Suprapubic skin (tissue), 4 donors: Measurements from ENCODE around the gene SORT1.

Experiments
- CTCF ChIP-seq, 2 donors: fragments of 200-600 bp in 1 of 2; fragments of 450-650 bp in 1 of 2; sonication (generic) in 1 of 2; IDR thresholded peaks; one replicate each; pipeline ENCODE4 v1.5.1; 2016 to 2019; ENCODE audit warnings: antibody characterized with exemption in 2 of 2, mild to moderate bottlenecking in 1 of 2, moderate library complexity in 1 of 2
- POLR2A ChIP-seq, 2 donors: fragments of 450-650 bp; IDR thresholded peaks; one replicate each; pipeline ENCODE4 v1.6.1; 2017; ENCODE audit warnings: antibody characterized with exemption in 2 of 2, mild to moderate bottlenecking in 2 of 2, moderate library complexity in 2 of 2
- POLR2AphosphoS5 ChIP-seq, 3 donors: sonication (generic); formaldehyde crosslinking; IDR thresholded peaks; one replicate each; pipeline ENCODE4 v1.6.1; 2017; ENCODE audit warnings: antibody characterized with exemption in 3 of 3

GRCh38 chr1:109294481-109294880 is 103.2 kb downstream of the SORT1 start:
- no peak for TF ChIP-seq POLR2A (IDR thresholded peaks at IDR 0.05)
- no peak for TF ChIP-seq CTCF (IDR thresholded peaks at IDR 0.05)
- TF ChIP-seq POLR2AphosphoS5 (IDR thresholded peaks at IDR 0.05): no peak
